Stimulated activated CD4-positive, alpha-beta T cell treated with anti-CD3 and anti-CD28 coated beads, TNF-alpha, amount 100 ng/mL, for 48 hours (primary cell): ENCODE measurements around the gene SURF2.

Experiments used
- DNase-seq, 3 donors: peaks; one replicate each; pipeline ENCODE4 v3.0.0-alpha.2; 2020; ENCODE audit warnings: low read depth in 3 of 3

Gene SURF2

GRCh38 chr9:133354766-133355165 is 1.6 kb upstream of the SURF2 start:
- no peak for DNase-seq

GRCh38 chr9:133355881-133356357 is 431 bp upstream of the SURF2 start:
- DNase-seq, result no peak

GRCh38 chr9:133357656-133358055 is 1.3 kb downstream of the SURF2 start:
- no peak for DNase-seq

- DNase-seq, result no peak
Observed at GRCh38 chr9:133359399-133360175, 3.2 kb downstream of the SURF2 start.

GRCh38 chr9:133360400-133361393 is 4.3 kb downstream of the SURF2 start:
- DNase-seq, result no peak

GRCh38 chr9:133361507-133362092 is 5.2 kb downstream of the SURF2 start:
- DNase-seq, result no peak

- DNase-seq, result no peak
Observed at GRCh38 chr9:133362359-133363044, 6.2 kb downstream of the SURF2 start.

- no peak for DNase-seq
Observed at GRCh38 chr9:133366435-133366834, 10.1 kb downstream of the SURF2 start.

GRCh38 chr9:133367221-133367620 is 10.9 kb downstream of the SURF2 start:
- DNase-seq, result no peak

- no peak for DNase-seq
Observed at GRCh38 chr9:133367778-133368177, 11.4 kb downstream of the SURF2 start.

- DNase-seq, result no peak
Observed at GRCh38 chr9:133368249-133368881, 12.0 kb downstream of the SURF2 start.

GRCh38 chr9:133369422-133369821 is 13.1 kb downstream of the SURF2 start:
- DNase-seq, result no peak

- no peak for DNase-seq
Observed at GRCh38 chr9:133369933-133370332, 13.6 kb downstream of the SURF2 start.

GRCh38 chr9:133370685-133371084 is 14.3 kb downstream of the SURF2 start:
- DNase-seq, result no peak

GRCh38 chr9:133371261-133371711 is 14.9 kb downstream of the SURF2 start:
- peak; percentile 68 to 75 (median 72) for DNase-seq

GRCh38 chr9:133372144-133372543 is 15.8 kb downstream of the SURF2 start:
- DNase-seq, result no peak

- no peak for DNase-seq
Observed at GRCh38 chr9:133374612-133375115, 18.3 kb downstream of the SURF2 start.

- no peak for DNase-seq
Observed at GRCh38 chr9:133375116-133375723, 18.9 kb downstream of the SURF2 start.

GRCh38 chr9:133375724-133376654 is 19.6 kb downstream of the SURF2 start, which contains the start of the genes STKLD1 and SURF4:
Gene STKLD1 (plus strand): TSS chr9:133376366. CDS start chr9:133376474, 108 bp downstream.
Gene SURF4 (minus strand): TSS chr9:133376060. CDS start chr9:133375969, 91 bp downstream.
- DNase-seq, result peak; percentile 87 to 93 (median 91)
